ENCODE data around the gene ADK.
"Not testable (repeated sequence)": the region's sequence is repeated elsewhere in the genome, so short reads cannot be mapped to it uniquely, and the experiment has no call there.

ADK gene

DNA sequence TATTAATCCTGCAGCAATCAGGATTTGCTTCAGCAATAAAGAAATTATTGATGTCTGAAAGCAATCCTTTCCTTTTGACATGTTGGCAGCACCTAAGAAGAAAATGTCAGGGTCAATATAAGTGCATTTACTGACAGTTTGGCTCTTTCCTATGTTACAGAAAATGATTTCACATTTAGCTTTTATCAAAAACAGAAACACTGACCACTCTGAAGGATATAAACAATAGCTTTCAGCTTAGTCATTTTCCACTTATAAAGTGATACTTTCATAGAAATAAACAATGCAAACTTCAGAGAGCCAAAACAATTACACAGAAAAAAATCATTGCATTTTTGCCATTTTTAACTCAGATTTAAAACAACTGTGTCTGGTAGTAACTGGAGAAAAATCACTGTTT, 349.8 kb downstream of the ADK start:
- no peak for DNase-seq

DNA sequence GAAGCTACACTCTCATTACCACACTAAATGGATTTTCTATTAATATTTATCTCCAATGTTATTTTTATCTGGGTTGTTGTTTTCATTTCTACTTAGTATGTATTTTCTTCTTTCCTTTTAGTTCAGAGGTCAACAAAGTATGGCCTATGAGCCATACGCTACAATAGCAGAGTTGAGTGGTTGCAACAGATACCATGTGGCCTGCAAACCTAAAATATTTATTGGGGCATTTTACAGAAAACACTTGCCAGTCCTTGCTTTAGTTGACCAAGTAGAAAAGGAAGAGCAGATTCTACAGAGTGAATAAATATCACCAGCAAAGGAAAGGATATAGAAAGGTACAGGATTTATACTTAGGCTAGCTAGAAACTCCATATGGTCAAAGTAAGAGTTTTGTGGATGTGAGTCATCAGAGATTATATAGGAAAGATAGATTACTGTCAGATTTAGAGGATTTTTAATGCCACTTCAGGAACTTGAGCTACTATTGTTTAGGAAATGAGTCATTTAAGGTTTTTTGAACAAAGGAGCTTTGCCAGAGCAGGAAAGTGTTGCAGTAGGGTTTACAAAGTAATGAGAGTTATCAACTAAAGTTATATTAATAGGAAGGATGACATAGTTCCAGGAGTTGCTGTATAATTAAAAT, 352.1 kb downstream of the ADK start:
- no peak for DNase-seq

DNA sequence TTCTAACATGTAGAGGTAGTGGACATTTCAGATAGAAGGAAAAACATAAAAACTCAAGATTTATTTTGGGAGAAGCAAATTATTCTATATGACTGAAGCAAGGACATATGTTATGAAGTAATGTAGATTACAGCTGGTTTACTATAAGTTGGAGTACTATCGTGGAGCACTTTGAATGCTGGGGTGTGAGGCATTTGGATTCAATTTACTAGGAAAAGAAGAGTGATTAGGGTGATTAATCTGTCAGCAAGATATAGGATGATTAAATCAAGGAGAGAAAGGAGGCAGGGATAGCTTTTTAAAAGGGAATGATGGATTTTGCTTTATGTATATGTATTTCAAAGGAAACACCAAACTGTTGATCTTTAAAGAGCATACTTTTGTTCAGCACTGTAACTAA, 356.9 kb downstream of the ADK start:
- no peak for DNase-seq

DNA sequence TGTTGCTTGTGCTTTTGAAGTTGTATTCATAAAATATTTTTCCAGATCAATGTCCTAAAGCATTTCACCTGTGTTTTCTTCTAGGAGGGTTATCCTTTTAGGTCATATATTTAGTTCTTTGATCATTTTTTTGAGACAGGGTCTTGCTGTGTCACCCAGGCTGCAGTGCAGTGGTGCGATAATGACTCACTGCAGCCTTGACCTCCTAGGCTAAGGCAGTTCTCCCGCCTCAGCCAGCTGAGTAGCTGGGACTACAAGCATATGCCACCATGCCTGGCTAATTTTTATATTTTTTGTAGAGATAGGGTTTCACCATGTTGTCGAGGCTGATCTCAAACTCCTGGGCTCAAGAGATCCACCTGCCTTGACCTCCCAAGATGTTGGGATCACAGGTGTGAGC, 359.6 kb downstream of the ADK start:
- DNase-seq: no peak

DNA sequence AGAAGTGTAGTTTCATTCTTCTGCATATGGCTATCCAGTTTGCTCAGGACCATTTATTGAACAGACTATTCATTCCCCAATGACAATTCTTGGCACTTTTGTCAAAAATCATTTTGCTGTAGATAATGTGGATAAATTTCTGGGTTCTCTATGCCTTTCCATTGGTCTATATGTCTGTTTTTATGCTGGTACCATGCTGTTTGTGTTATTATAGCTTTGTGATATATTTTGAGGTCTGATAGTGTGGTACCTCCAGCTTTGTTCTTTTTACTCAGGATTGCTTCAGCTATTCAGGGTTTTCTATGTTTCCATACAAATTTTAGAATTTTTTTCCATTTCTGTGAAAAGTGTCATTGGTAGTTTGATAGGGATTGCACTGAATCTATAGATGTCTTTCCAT, 360.0 kb downstream of the ADK start:
- no peak for DNase-seq

DNA sequence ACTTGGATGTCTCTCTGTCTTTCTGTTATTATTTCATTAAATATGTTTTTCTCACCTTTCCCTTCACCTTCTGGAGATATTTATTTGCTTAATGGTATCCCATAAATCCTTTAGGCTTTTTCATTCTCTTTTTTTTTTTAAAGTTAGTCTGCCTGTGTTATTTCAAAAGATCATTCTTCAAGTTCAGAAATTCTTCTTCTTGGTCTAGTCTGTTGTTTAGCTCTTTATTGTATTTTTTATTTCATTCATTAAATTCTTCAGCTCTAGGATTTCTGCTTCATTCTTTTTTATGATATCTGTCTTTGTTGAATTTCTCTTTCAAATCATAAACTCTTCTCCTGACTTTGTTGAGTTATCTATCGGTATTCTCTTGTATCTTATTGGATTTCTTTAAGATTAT, 363.3 kb downstream of the ADK start:
- DNase-seq: no peak

DNA sequence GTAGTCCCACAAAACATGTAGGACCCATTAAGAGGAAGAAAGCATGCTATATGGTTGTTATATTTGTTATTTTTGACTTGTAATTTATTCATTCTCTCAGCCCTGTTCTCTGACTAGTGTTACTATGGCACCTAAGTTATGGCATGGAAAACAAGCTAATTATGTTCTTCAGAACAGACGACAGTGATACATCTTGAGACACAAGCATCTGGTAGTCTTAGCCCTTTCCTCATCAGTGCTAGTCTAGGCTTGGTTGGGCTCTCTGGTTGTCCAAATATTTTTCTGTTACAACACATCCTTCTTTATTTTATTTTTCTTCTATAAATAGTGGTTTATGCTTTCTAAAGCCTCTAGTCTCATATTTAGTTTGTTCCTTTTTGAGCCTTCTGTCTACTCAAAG, 367.0 kb downstream of the ADK start:
- DNase-seq: no peak

DNA sequence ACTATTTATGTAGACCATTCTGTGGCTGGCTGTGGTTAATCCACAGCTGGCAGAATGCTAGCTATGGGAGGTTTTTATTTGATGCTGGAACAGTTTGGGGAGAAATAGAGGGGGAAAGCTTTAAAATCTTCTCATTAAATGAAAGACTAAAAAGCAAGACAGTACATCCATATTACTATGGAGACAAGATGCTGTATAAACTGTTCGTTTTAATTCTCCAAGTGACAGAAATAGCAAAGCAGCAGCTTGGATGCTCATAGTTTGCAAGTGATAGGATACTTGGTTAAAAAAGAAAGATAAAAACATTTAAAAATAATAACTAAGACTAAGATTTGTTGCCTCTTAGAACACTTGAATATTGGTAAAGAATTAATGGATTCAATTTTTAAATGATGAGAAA, 370.5 kb downstream of the ADK start:
- no peak for DNase-seq

DNA sequence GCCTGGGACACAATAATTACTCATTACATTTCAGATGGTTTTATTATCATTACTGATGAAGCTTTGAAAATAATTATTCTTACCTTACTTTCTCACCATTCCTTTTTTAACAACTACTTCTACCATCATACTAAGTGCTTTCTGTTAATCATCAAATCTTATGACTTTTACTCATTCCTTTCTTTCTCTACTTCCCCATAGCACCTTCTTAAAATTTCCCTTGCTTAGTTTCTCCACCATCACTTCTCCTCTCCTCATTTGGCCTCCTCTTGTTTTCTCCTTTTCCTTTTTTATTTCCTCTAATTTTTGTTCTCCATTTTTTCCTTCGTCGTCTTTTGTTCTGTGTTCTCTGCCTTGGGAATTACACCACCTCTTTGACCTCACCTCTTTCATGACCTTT, 372.2 kb downstream of the ADK start:
- no peak for DNase-seq

DNA sequence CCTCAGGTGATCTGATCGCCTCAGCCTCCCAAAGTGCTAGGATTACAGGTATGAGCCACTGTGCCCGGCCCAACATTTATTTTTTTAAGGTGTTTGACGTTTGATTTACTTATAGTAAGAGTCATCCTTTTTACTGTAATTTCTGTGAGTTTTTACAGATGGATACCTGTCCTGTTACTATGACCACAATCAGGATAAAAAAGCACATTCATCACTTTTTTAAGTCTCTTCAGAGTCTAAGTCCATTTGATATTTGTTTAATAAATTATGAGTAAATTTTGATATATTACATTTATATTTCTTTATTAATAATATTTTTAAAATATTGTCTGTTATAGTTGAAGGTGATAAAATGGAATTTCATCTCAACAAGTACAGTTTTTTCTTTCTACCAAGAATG, 374.9 kb downstream of the ADK start:
- no peak for DNase-seq

DNA sequence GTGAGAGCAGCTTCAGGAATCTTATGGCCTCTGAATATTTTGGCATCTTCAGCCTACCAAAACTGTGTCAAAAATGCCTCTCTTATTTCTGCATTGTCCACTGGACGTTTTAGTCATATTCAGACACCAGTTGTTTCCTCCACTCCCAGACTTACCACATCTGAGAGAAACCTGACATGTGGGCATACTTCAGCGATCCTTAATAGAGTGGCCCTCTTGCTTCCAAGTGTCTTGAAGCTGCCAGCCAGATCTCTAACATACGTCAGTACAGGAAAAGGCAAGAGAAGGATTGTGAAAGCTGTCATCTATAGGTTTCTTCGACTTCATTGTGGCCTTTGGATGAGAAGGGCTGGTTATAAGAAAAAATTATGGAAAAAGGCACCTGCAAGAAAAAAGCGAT, 376.6 kb downstream of the ADK start:
- not testable (repeated sequence) for DNase-seq

DNA sequence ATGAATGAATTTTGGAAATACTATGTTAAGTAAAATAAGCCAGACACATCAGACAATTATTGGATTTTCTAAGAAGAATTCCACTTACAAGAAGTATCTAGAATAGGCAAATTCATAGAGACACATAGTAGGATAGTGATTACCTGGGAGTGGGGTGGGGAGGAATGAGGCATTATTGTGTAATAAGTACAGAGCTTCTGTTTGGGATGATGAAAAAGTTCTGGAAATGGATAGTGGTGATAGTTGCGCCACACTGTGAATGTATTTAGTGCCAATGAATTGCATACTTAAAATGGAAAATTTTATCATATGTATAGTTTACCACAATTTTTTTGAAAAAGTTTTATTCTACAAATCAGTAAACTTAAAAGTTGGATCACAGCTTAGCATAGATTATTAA, 378.2 kb downstream of the ADK start:
- no peak for DNase-seq

DNA sequence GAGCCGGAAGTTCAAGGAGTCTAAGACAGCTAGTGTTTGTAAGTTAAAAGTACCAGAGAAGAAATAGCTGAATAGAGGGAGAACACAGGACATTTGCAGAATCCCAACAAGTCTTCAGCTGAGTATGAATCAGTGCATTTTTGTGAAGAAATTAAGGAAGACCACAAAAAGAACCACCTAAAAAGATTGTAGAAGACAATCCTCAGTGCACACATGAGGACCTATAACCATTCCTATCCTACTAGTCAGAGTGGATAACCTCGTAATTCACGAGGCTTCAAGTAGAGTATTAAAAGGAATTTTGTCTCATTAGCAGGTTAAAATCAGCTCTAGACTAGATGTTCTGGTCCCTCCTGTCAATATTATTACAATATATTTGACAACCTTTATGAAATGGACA, 380.0 kb downstream of the ADK start:
- DNase-seq: no peak

DNA sequence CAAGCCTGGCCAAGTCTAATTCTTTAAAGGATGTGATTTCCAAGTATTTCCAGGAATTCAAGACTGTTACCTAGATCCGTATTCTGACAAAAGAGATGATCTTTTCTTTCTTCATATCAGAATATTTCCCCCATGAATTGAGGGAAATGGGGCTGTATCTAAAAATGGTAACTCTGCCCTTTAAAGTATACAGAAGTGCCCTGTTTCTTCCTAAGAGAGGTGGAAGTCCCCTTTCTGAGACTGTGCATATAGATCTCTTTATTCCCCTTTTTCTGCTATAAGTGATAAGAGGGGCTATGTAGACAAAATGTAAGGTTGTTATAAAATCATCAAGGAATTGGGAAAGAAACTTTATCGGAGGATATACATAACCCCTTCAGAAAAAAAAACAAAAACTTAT, 388.3 kb downstream of the ADK start:
- no peak for DNase-seq

DNA sequence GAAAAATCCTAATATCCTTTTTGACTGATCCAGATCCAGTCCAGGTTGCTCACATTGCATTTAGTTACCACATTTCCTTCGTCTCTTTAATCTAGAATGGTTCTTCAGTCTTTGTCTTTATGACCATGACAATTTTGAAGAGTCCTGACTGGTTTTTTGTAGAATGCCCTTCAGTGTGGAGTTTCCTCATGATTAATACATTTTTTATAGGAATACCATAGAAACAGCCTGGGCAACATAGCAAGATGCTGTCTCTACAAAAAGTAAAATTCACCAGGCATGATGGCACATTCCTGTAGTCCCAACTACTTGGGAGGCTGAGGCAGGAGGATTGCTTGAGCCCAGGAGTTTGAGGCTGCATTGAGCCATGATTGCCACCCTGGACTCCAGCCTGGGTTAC, 390.4 kb downstream of the ADK start:
- DNase-seq: no peak

DNA sequence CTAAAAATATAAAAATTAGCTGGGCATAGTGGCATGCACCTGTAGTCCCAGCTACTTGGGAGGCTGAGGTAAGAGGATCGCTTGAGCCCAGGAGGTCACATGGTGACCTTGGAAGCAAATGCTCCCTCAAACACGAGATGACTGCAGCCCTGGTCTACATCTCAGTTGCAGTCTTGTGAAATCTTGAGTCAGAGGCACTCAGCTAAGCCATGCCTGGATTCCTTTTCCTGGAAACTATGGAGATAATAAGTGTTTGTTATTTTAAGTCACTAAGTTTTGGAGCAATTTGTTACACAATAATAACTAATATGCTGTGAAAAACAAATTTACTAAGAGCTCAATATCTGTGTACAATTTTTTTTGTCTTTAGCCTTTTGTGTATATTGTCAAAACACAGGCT, 391.1 kb downstream of the ADK start:
- no peak for DNase-seq

DNA sequence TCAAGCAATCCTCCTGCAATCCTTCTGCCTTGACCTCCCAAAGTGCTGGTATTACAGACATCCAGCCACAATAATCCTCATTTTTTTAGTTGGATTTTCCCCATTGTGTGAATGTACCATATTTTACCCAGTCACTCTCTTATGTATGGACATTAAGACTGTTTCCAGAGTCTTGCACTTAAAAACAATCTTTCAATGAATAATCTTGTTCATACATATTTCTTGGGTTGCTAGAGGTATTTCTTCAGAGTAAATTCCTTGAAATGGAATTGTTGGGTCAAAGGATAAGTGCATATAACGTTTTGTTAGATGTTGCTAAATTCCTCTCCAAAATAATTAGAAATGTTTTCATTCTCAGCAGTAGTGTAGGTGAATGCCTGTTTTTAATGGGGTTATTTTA, 392.3 kb downstream of the ADK start:
- no peak for DNase-seq

DNA sequence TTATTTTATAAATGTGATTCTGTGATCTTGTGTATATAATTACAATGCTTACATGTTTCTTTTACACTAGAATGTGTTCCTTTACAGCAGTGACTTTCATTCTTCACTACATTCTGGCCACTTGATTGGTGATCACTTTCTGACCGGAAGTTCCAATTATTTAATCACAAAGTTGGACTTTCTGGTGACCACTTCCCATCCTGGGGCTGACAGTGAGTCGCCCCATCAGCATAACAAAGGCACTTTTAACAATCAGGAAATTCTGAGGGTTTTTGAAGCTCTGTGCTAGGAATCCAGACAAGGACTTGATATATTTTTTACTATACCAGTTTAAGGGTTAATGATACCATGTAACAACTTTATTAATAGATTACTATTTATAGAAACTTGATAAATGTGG, 393.1 kb downstream of the ADK start:
- no peak for DNase-seq

DNA sequence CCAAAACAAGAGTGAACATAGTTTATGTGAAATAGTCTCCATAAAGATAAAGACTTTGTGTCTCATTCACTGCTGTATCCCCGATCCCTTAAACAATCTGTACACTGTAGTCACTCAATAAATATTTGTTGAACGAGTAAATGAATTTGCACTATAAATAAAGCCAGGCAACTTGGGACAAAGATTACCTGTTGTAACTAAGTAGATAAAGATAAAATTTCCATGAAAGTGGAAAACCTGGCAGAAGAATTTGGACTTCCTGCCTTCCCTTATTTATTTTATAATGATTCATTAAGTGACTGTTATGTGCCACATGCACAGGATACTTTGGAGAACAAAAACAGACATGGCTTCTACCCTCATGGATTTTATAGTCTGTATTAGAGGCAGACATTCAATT, 397.7 kb downstream of the ADK start:
- DNase-seq: no peak

DNA sequence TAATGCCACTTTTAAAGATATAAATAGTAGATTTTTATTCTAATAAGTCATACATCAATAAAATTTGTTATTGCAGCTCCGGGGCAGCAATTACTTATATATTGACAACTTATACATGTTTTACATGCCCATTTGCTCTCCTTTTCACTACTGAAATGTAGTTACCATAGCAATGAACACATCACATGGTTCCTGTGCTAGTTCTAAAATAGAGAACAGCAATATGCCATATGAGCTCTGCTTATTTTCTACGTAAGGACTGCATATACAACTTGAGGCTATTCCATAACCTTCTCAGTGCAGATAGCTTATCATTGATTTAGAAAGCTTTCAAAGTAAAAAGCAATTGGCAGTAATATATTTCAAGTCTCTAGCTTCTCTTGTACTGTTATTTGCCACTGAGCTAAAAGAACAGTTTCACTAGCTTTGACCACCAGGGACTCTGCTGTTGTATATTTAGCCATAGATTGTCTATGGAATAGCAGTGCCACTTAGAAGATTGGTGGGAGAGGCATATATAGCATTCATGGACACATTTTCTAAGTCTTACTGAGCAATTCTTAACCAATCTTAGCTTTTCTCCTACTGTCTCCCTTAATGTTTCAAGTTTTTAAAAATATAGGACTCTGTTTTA, 405.2 kb downstream of the ADK start:
- DNase-seq: no peak

DNA sequence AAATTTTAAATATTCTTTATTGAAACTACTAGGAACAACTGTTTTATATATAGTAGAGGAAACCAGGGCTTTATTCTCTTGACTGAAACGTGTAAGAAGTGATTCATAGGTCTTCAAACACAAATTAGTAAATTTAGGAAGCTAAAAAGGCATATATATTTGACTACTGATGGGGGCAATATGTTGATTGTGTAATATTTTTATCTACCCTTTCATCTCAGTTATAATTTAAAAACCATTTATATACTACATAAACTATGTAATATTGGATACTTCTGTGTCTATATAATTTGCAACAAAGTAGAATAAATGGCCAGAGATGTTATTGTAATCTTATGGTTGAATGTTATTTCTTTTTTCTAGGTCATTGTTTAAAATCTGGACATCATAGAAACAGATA, 406.1 kb downstream of the ADK start:
- no peak for DNase-seq

DNA sequence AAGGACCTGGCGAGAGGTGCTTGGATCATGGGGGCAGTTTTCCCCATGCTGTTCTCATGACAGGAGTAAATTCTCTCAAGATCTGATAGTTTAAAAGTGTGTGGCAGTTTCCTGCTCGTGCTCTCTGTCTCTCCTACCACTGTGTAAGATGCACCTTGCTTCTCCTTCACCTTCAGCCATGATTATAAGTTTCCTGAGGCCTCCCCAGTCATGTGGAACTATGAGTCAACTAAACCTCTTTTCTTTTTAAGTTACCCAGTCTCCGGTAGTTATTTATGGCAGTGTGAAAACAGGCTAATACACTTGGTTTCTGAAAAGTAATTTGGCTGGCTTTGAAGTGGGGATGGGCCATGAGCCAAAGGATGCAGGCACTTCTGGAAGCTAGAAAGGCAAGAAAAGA, 407.4 kb downstream of the ADK start:
- DNase-seq: no peak

DNA sequence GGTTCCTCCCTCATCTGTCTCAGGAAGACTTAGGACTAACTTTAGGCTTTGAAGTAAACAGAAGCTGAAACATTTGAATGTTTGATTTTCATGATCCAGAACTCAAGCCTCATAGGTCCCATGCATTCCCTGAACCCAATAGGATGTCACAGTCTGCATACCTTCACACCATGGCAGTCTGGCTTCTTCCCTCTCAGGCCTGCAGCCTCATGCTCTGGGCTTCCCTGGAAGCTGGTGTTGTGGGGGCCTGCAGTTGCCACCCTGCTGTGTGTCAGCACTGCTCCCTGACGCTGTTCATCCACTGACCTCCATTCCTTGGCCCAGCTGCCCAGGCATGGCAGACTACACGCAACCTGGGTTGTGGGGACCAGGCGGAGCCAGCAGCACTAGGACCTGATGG, 407.9 kb downstream of the ADK start:
- no peak for DNase-seq

DNA sequence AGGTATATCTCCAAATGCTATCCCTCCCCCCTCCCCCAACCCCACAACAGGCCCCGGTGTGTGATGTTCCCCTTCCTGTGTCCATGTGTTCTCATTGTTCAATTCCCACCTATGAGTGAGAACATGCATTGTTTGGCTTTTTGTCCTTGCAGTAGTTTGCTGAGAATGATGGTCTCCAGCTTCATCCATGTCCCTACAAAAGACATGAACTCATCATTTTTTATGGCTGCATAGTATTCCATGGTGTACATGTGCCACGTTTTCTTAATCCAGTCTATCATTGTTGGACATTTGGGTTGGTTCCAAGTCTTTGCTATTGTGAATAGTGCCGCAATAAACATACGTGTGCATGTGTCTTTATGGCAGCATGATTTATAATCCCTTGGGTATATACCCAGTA, 417.9 kb downstream of the ADK start:
- not testable (repeated sequence) for DNase-seq

DNA sequence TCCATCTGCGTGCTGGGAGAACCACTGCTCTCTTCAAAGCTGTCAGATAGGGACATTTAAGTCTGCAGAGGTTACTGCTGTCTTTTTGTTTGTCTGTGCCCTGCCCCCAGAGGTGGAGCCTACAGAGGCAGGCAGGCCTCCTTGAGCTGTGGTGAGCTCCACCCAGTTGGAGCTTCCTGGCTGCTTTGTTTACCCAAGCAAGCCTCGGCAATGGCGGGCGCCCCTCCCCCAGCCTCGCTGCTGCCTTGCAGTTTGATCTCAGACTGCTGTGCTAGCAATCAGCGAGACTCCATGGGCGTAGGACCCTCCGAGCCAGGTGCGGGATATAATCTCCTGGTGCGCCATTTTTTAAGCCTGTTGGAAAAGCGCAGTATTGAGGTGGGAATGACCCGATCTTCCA, 422.5 kb downstream of the ADK start:
- not testable (repeated sequence) for DNase-seq

All from NCI-H526 treated with DMSO at 0.1 percent for 48 hours (cell line).